ENCODE results near the gene DIAPH3. TPM values are rescaled to one million over a fixed set of nuclear protein-coding genes. Genes with fewer than 3 reads are reported as not detected.

Gene DIAPH3
- total RNA-seq, 1 donor from 2014 or later = 11.4 TPM

DNA sequence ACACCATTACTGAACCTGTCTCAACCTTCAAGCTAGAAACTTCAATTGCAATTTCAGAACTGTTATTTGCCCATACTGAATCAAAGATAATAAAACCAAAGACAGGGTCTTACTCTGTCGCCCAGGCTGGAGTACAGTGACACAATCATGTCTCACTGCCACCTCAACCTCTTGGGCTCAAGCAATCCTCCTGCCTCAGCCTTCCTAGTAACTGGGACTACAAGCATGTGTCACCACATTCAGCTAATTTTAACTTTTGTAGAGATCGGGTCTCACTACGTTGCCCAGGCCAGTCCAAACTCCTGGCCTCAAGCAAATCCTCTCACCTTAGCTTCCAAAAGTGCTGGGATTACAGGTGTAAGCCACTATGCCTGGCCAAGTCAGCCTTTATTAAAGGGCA, 143.4 kb downstream of the DIAPH3 start:
- DNase-seq (ENCODE audit: low spot score, unreplicated experiment) = no peak
- Mint-ChIP-seq H3K27me3 (no peaks in the 10 kb centered on the region), H3K27ac (no peak overlapping the region), H3K4me3 (ENCODE audit: low read depth) (no peak overlapping the region), H3K36me3 (ENCODE audit: insufficient read depth) (peaks cover 2% of the 10 kb centered on the region), H3K4me1 (ENCODE audit: low read depth) (no peaks in the 10 kb centered on the region), H3K9me3 (ENCODE audit: low read depth) (no peaks in the 10 kb centered on the region)
- TF ChIP-seq, protein P1, sequence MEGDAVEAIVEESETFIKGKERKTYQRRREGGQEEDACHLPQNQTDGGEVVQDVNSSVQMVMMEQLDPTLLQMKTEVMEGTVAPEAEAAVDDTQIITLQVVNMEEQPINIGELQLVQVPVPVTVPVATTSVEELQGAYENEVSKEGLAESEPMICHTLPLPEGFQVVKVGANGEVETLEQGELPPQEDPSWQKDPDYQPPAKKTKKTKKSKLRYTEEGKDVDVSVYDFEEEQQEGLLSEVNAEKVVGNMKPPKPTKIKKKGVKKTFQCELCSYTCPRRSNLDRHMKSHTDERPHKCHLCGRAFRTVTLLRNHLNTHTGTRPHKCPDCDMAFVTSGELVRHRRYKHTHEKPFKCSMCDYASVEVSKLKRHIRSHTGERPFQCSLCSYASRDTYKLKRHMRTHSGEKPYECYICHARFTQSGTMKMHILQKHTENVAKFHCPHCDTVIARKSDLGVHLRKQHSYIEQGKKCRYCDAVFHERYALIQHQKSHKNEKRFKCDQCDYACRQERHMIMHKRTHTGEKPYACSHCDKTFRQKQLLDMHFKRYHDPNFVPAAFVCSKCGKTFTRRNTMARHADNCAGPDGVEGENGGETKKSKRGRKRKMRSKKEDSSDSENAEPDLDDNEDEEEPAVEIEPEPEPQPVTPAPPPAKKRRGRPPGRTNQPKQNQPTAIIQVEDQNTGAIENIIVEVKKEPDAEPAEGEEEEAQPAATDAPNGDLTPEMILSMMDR (IDR thresholded peaks at IDR 0.05; ENCODE audit: unreplicated experiment) = no peak

DNA sequence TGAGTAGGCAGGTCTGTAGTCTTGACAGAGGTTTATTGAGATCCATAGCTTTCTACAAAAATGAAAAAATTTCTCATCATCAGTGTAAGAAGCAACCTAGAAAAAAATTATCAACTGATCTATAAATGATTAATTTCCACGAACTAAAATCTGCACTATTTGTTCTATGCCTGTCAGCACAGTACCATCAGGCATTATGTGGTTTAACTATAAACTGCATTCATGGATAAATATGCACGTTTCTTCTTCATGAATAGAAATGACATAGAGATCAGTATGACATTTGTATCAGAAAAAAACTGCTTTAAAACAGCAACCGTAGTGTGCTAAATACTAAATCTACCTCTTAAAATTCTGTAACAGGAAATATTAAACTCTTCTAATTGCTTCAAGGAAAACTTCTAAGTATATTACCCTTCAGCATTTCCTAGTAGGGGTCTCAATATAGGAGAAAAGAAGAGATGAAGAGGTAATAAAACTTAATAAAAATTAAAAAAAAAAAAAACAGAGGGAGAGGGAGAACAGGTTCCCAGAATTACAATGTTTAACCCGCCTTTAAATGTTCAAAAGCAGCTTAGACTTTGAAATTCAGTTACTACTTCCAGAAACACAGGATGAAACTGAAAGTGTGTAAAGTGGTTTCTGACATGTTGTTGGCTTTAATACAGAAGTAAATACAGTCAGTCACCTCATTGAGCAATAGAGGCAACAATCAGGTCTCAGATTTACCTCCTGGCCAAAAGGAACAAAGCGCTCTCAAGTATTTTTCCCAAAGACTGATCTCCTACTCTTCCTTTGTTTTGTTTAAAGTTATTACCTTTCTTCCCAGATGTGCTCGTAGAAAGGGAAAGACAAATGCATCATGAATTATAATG, 144.4 kb downstream of the DIAPH3 start:
- Mint-ChIP-seq H3K36me3 (ENCODE audit: insufficient read depth) (peaks cover under 1% of the 10 kb centered on the region), H3K9me3 (ENCODE audit: low read depth) (no peaks in the 10 kb centered on the region), H3K4me3 (ENCODE audit: low read depth) (no peak overlapping the region), H3K27me3 (no peaks in the 10 kb centered on the region), H3K27ac (no peak overlapping the region), H3K4me1 (ENCODE audit: low read depth) (no peaks in the 10 kb centered on the region)
- DNase-seq (ENCODE audit: low spot score, unreplicated experiment) = no peak
- TF ChIP-seq, protein P1 (IDR thresholded peaks at IDR 0.05; ENCODE audit: unreplicated experiment) = no peak

DNA sequence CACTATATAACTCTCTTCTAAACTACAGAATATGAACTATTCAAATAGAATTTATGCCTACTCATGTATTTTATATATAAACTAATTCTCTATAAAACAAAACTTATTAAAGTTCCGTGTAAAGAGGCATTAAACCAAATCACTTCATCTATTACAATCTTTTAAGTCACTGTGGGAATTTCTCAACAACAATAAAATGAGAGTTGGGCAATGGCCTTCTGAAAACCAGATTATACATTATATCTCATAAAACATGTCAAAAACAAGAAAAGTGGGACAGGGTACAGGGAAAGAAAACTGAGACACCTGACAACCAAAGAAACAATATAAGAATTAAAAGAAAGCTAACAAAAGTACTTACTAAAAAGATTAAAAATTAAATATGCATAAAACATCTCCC, 145.2 kb downstream of the DIAPH3 start:
- no peaks in the 10 kb centered on the region for H3K27me3 Mint-ChIP-seq
- TF ChIP-seq, protein P1 (IDR thresholded peaks at IDR 0.05; ENCODE audit: unreplicated experiment) = no peak

DNA sequence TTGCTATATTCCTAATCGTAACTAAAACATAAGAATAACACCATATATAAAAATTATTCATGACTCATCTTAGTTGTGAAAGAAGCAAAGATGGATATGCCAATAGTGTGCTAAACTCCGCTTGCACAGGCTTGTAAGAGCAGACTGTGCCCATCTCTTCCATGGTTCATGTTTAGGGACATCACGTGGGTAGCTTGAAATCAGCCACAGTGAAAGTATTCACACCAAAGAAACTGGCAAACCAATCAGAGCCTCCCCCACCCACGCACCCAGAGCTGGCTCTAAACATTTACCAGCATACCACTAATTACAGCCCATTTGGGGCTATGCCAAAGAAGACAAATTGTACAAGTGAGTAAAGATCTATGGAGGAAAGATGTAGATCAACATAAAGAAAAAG, 147.5 kb downstream of the DIAPH3 start:
- H3K9me3 Mint-ChIP-seq (ENCODE audit: low read depth) = no peaks in the 10 kb centered on the region
- H3K27ac Mint-ChIP-seq = no peak overlapping the region
- no peak overlapping the region for H3K4me3 Mint-ChIP-seq (ENCODE audit: low read depth)
- TF ChIP-seq, protein P1 (IDR thresholded peaks at IDR 0.05; ENCODE audit: unreplicated experiment) = no peak
- H3K36me3 Mint-ChIP-seq (ENCODE audit: insufficient read depth) = no peaks in the 10 kb centered on the region
- no peaks in the 10 kb centered on the region for H3K27me3 Mint-ChIP-seq
- no peak for DNase-seq (ENCODE audit: low spot score, unreplicated experiment)
- H3K4me1 Mint-ChIP-seq (ENCODE audit: low read depth) = peaks cover 11% of the 10 kb centered on the region

More for the DNA sequence above, 145.2 kb downstream of the DIAPH3 start:
- Mint-ChIP-seq H3K36me3 (ENCODE audit: insufficient read depth) (no peaks in the 10 kb centered on the region), H3K9me3 (ENCODE audit: low read depth) (no peaks in the 10 kb centered on the region), H3K4me1 (ENCODE audit: low read depth) (no peaks in the 10 kb centered on the region), H3K4me3 (ENCODE audit: low read depth) (no peak overlapping the region), H3K27ac (no peak overlapping the region)
- DNase-seq (ENCODE audit: low spot score, unreplicated experiment) = no peak

DNA sequence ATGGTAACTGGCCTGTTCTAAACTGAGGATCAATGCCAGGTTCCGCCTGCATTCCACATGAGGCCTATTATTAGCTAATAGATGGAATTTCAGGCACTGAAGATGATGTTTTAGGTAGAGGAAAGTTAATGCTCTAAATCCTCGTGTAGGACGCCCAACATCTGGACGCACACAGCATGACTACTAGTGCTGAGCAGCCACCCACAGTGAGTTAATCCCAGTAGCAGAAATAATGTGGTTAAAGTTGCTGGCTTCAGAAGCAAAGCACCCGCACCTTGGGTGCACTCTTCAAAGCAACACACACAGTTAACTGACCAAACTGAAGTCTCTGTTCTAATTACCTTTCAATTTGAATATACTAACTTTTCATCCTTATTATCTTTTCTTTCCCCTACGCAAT, 150.6 kb downstream of the DIAPH3 start:
- Mint-ChIP-seq H3K9me3 (ENCODE audit: low read depth) (no peaks in the 10 kb centered on the region), H3K27ac (no peak overlapping the region), H3K36me3 (ENCODE audit: insufficient read depth) (no peaks in the 10 kb centered on the region), H3K4me3 (ENCODE audit: low read depth) (no peak overlapping the region), H3K4me1 (ENCODE audit: low read depth) (peaks cover 16% of the 10 kb centered on the region), H3K27me3 (no peaks in the 10 kb centered on the region)
- TF ChIP-seq, protein P1 (IDR thresholded peaks at IDR 0.05; ENCODE audit: unreplicated experiment) = no peak
- no peak for DNase-seq (ENCODE audit: low spot score, unreplicated experiment)

Measured in progenitor cell of endocrine pancreas (in vitro differentiated cells).